Measurements from ENCODE around the gene MECR. TPM values are rescaled to one million over a fixed set of nuclear protein-coding genes. Genes with fewer than 3 reads are reported as not detected.

The MECR gene
- total RNA-seq, 1 experiment from 2014 or later, result 42.9 TPM

GRCh38 chr1:29248409-29248808 is 17.7 kb upstream of the MECR start:
- Histone ChIP-seq H3K4me2 (ENCODE audit: low read length) (no peak overlapping the region), H3K4me1 (ENCODE audit: control insufficient read depth in 1 of 2, insufficient read depth in 2 of 2, low read length in 2 of 2) (peaks cover 0 to 5% of the 10 kb centered on the region in 2 experiments; a peak in 1 of 4 replicates)
- DNase-seq (ENCODE audit: low read depth, low spot score), result no peak

More at GRCh38 chr1:29248409-29248808, 17.7 kb upstream of the MECR start:
- Histone ChIP-seq H4K20me1 (ENCODE audit: insufficient read depth) (no peaks in the 10 kb centered on the region), H2AFZ (ENCODE audit: low read depth, low read length, poor library complexity, severe bottlenecking) (no peak overlapping the region), H3K36me3 (ENCODE audit: control insufficient read depth in 1 of 2, insufficient read depth in 2 of 2, low read length in 2 of 2) (no peaks in the 10 kb centered on the region), H3K4me3 (replicated peaks in 1 of 2; ENCODE audit: low read depth in 1 of 2, low read length in 2 of 2) (no peak overlapping the region), H3K27me3 (ENCODE audit: insufficient read depth, low read length) (no peaks in the 10 kb centered on the region), H3K79me2 (ENCODE audit: insufficient read depth, low read length) (peaks cover 12% of the 10 kb centered on the region; the same call in 1 of the 2 replicates), H3K27ac (ENCODE audit: low read depth, low read length) (no peak overlapping the region), H3K9me2 (ENCODE audit: insufficient read depth) (no peaks in the 10 kb centered on the region), H3K9me3 (ENCODE audit: control insufficient read depth in 1 of 2, insufficient read depth in 1 of 2, low read depth in 1 of 2, low read length in 2 of 2) (no peaks in the 10 kb centered on the region), H3K9ac (ENCODE audit: low read length) (no peak overlapping the region)
- RAD21 ChIA-PET (ENCODE audit: low non-redundant PET in 1 of 2, low total read pairs in 2 of 2, uncharacterized antibody in 2 of 2, unreplicated experiment in 2 of 2), result no interaction called here
- intact Hi-C loops (cut with micrococcal nuclease), result loop anchor here (5.0 to 10.0 kb wide), 2 partner anchors 96 to 169 kb away; no protein-coding TSS in a partner anchor
- CTCF ChIA-PET, result no interaction called here
- ATAC-seq, result no peak
- BruUV-seq (replicated peaks), result no TSS peak
- POLR2A ChIA-PET, result no interaction called here
- TF ChIP-seq SIN3A (IDR thresholded peaks at IDR 0.05; ENCODE audit: low read depth) (no peak), FOSL1 (IDR thresholded peaks at IDR 0.05; ENCODE audit: low read depth) (no peak), SP1 (IDR thresholded peaks at IDR 0.05; ENCODE audit: low read depth) (no peak), EGR1 (IDR thresholded peaks at IDR 0.05; ENCODE audit: low read depth) (no peak), YY1 (IDR thresholded peaks at IDR 0.05; ENCODE audit: extremely low read depth, insufficient replicate concordance, low read depth, low read length) (no peak), EZH2 (IDR thresholded peaks at IDR 0.05) (no peak), CTCF (IDR thresholded peaks at IDR 0.05 in 2 of 3, conservative IDR thresholded peaks at IDR 0.05 in 1 of 3; ENCODE audit: borderline replicate concordance in 1 of 3, insufficient read depth in 1 of 3, low read depth in 2 of 3, low read length in 2 of 3) (no peak), CBX3 (IDR thresholded peaks at IDR 0.05; ENCODE audit: low read depth) (no peak)
